ENCODE results near the gene MAU2.

The MAU2 gene

GRCh38 chr19:19320361-19321140 is at the start of gene MAU2, which contains the start of gene SUGP1:
MAU2 (plus strand) TSS chr19:19320829; CDS start chr19:19320860, 31 bp downstream.
SUGP1 (minus strand) TSS chr19:19320509; CDS start chr19:19320496, 13 bp downstream.
- peak; percentile 92 for DNase-seq (ENCODE audit: low spot score)

GRCh38 chr19:19271828-19272599 is 48.6 kb upstream of the MAU2 start:
- DNase-seq (ENCODE audit: low spot score): no peak

- no peak for DNase-seq (ENCODE audit: low spot score)
Observed at GRCh38 chr19:19274146-19274545, 46.5 kb upstream of the MAU2 start.

GRCh38 chr19:19274716-19275565 is 45.7 kb upstream of the MAU2 start:
- DNase-seq (ENCODE audit: low spot score): no peak

- no peak for DNase-seq (ENCODE audit: low spot score)
Observed at GRCh38 chr19:19276386-19276785, 44.2 kb upstream of the MAU2 start.

GRCh38 chr19:19276851-19277250 is 43.8 kb upstream of the MAU2 start:
- DNase-seq (ENCODE audit: low spot score): no peak

GRCh38 chr19:19278315-19278714 is 42.3 kb upstream of the MAU2 start:
- no peak for DNase-seq (ENCODE audit: low spot score)

GRCh38 chr19:19279062-19279612 is 41.5 kb upstream of the MAU2 start:
- no peak for DNase-seq (ENCODE audit: low spot score)

- DNase-seq (ENCODE audit: low spot score): no peak
Observed at GRCh38 chr19:19279853-19280252, 40.8 kb upstream of the MAU2 start.

GRCh38 chr19:19280561-19280960 is 40.1 kb upstream of the MAU2 start:
- DNase-seq (ENCODE audit: low spot score): peak; percentile 31

GRCh38 chr19:19285686-19286085 is 34.9 kb upstream of the MAU2 start:
- no peak for DNase-seq (ENCODE audit: low spot score)

GRCh38 chr19:19292607-19293006 is 28.0 kb upstream of the MAU2 start:
- DNase-seq (ENCODE audit: low spot score): no peak

- no peak for DNase-seq (ENCODE audit: low spot score)
Observed at GRCh38 chr19:19294914-19295313, 25.7 kb upstream of the MAU2 start.

GRCh38 chr19:19296953-19297689 is 23.5 kb upstream of the MAU2 start:
- no peak for DNase-seq (ENCODE audit: low spot score)

- no peak for DNase-seq (ENCODE audit: low spot score)
Observed at GRCh38 chr19:19297759-19298158, 22.9 kb upstream of the MAU2 start.

GRCh38 chr19:19300613-19301012 is 20.0 kb upstream of the MAU2 start:
- DNase-seq (ENCODE audit: low spot score): no peak

GRCh38 chr19:19303411-19303810 is 17.2 kb upstream of the MAU2 start:
- DNase-seq (ENCODE audit: low spot score): no peak

GRCh38 chr19:19304186-19304965 is 16.3 kb upstream of the MAU2 start:
- peak; percentile 18 for DNase-seq (ENCODE audit: low spot score)

GRCh38 chr19:19305066-19305465 is 15.6 kb upstream of the MAU2 start:
- DNase-seq (ENCODE audit: low spot score): no peak

- DNase-seq (ENCODE audit: low spot score): no peak
Observed at GRCh38 chr19:19305696-19306095, 14.9 kb upstream of the MAU2 start.

All from pons (tissue), 1 donor.